ENCODE measurements around the gene SLC25A3.

DNA sequence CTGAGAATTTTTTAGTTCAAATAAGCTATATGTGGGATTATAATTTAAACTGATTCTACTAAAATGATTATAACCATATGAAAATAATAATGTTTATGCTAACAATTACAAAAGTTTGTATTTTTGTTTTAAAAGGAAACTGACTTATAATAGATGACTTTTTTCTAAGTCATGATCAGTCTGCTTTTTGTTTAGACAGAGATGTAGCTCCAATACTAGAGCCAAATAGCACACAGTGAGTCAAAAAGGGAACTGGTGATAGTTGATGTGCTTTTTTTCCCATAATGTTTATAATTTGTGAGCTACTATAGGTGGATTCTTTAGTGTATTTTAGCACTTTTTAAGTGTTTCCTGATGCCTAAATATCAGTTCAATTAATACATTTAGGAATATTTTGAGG, 49.8 kb upstream of the SLC25A3 start:
- no peak for TF ChIP-seq POLR2A (IDR thresholded peaks at IDR 0.05)
- TF ChIP-seq, protein P1, sequence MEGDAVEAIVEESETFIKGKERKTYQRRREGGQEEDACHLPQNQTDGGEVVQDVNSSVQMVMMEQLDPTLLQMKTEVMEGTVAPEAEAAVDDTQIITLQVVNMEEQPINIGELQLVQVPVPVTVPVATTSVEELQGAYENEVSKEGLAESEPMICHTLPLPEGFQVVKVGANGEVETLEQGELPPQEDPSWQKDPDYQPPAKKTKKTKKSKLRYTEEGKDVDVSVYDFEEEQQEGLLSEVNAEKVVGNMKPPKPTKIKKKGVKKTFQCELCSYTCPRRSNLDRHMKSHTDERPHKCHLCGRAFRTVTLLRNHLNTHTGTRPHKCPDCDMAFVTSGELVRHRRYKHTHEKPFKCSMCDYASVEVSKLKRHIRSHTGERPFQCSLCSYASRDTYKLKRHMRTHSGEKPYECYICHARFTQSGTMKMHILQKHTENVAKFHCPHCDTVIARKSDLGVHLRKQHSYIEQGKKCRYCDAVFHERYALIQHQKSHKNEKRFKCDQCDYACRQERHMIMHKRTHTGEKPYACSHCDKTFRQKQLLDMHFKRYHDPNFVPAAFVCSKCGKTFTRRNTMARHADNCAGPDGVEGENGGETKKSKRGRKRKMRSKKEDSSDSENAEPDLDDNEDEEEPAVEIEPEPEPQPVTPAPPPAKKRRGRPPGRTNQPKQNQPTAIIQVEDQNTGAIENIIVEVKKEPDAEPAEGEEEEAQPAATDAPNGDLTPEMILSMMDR (IDR thresholded peaks at IDR 0.05), result no peak
- no peak for TF ChIP-seq POLR2AphosphoS5 (IDR thresholded peaks at IDR 0.05)
